ENCODE results near the gene GXYLT1. TPM values are rescaled to one million over a fixed set of nuclear protein-coding genes. Genes with fewer than 3 reads are reported as not detected.
"Not testable (repeated sequence)": the region's sequence is repeated elsewhere in the genome, so short reads cannot be mapped to it uniquely, and the experiment has no call there.

The GXYLT1 gene
- total RNA-seq, 2 donors from 2014 or later, result 7.0 to 17.9 TPM

GRCh38 chr12:42070036-42070435, 74.6 kb downstream of the GXYLT1 start:
- TF ChIP-seq CTCF (IDR thresholded peaks at IDR 0.05), result no peak
- ATAC-seq (ENCODE audit: insufficient number of reproducible peaks, low FRiP score, low read depth) (no peak), DNase-seq (ENCODE audit: low spot score) (no peak)
- Histone ChIP-seq H3K36me3 (no peaks in the 10 kb centered on the region), H3K27ac (no peak overlapping the region), H3K27me3 (replicated peaks; ENCODE audit: insufficient read depth) (no peaks in the 10 kb centered on the region), H3K4me1 (ENCODE audit: control insufficient read depth in 1 of 2, low read depth in 2 of 2) (no peaks in the 10 kb centered on the region), H3K9me3 (no peaks in the 10 kb centered on the region), H3K4me3 (no peak overlapping the region)

- Histone ChIP-seq H3K27ac (no peak overlapping the region), H3K4me3 (no peak overlapping the region), H3K36me3 (no peaks in the 10 kb centered on the region), H3K27me3 (replicated peaks; ENCODE audit: insufficient read depth) (no peaks in the 10 kb centered on the region), H3K4me1 (ENCODE audit: control insufficient read depth in 1 of 2, low read depth in 2 of 2) (no peaks in the 10 kb centered on the region), H3K9me3 (peaks cover 4% of the 10 kb centered on the region)
- no peak for DNase-seq (ENCODE audit: low spot score)
- no peak for TF ChIP-seq CTCF (IDR thresholded peaks at IDR 0.05)
- ATAC-seq (ENCODE audit: insufficient number of reproducible peaks, low FRiP score, low read depth), result no peak
Measured at GRCh38 chr12:42059127-42059526, 85.5 kb downstream of the GXYLT1 start.

- DNase-seq (ENCODE audit: low spot score), result no peak
- no peak overlapping the region for H3K4me3 ChIP-seq
- H3K9me3 ChIP-seq, result no peaks in the 10 kb centered on the region
- H3K27ac ChIP-seq, result no peak overlapping the region
- no peaks in the 10 kb centered on the region for H3K36me3 ChIP-seq
- no peak for ATAC-seq (ENCODE audit: insufficient number of reproducible peaks, low FRiP score, low read depth)
- H3K4me1 ChIP-seq (ENCODE audit: control insufficient read depth in 1 of 2, low read depth in 2 of 2), result no peaks in the 10 kb centered on the region
- TF ChIP-seq CTCF (IDR thresholded peaks at IDR 0.05), result no peak
- no peaks in the 10 kb centered on the region for H3K27me3 ChIP-seq (replicated peaks; ENCODE audit: insufficient read depth)
Measured at GRCh38 chr12:42056130-42056529, 88.5 kb downstream of the GXYLT1 start.

GRCh38 chr12:42053456-42053855, 91.2 kb downstream of the GXYLT1 start:
- Histone ChIP-seq H3K27ac (no peak overlapping the region), H3K36me3 (no peaks in the 10 kb centered on the region), H3K4me3 (no peak overlapping the region), H3K27me3 (replicated peaks; ENCODE audit: insufficient read depth) (no peaks in the 10 kb centered on the region), H3K4me1 (ENCODE audit: control insufficient read depth in 1 of 2, low read depth in 2 of 2) (no peaks in the 10 kb centered on the region), H3K9me3 (no peaks in the 10 kb centered on the region)
- ATAC-seq (ENCODE audit: insufficient number of reproducible peaks, low FRiP score, low read depth) (no peak), DNase-seq (ENCODE audit: low spot score) (no peak)
- no peak for TF ChIP-seq CTCF (IDR thresholded peaks at IDR 0.05)

GRCh38 chr12:42048980-42049379, 95.7 kb downstream of the GXYLT1 start:
- H3K36me3 ChIP-seq; H3K27me3 ChIP-seq (replicated peaks; ENCODE audit: insufficient read depth); H3K4me1 ChIP-seq (ENCODE audit: control insufficient read depth in 1 of 2, low read depth in 2 of 2); H3K4me3 ChIP-seq; H3K27ac ChIP-seq; ATAC-seq (ENCODE audit: insufficient number of reproducible peaks, low FRiP score, low read depth); H3K9me3 ChIP-seq; DNase-seq (ENCODE audit: low spot score): not testable (repeated sequence)

- H3K9me3 ChIP-seq, result peaks cover 3% of the 10 kb centered on the region
- TF ChIP-seq CTCF (IDR thresholded peaks at IDR 0.05), result no peak
- no peak overlapping the region for H3K27ac ChIP-seq
- H3K4me1 ChIP-seq (ENCODE audit: control insufficient read depth in 1 of 2, low read depth in 2 of 2), result no peaks in the 10 kb centered on the region
- H3K36me3 ChIP-seq, result no peaks in the 10 kb centered on the region
- no peak for ATAC-seq (ENCODE audit: insufficient number of reproducible peaks, low FRiP score, low read depth)
- DNase-seq (ENCODE audit: low spot score), result no peak
- H3K27me3 ChIP-seq (replicated peaks; ENCODE audit: insufficient read depth), result no peaks in the 10 kb centered on the region
- H3K4me3 ChIP-seq, result no peak overlapping the region
Measured at GRCh38 chr12:42039577-42039976, 105.1 kb downstream of the GXYLT1 start.

All from thoracic aorta (tissue), 2 donors.